ENCODE results near the gene NPHP4.

NPHP4 gene

DNA sequence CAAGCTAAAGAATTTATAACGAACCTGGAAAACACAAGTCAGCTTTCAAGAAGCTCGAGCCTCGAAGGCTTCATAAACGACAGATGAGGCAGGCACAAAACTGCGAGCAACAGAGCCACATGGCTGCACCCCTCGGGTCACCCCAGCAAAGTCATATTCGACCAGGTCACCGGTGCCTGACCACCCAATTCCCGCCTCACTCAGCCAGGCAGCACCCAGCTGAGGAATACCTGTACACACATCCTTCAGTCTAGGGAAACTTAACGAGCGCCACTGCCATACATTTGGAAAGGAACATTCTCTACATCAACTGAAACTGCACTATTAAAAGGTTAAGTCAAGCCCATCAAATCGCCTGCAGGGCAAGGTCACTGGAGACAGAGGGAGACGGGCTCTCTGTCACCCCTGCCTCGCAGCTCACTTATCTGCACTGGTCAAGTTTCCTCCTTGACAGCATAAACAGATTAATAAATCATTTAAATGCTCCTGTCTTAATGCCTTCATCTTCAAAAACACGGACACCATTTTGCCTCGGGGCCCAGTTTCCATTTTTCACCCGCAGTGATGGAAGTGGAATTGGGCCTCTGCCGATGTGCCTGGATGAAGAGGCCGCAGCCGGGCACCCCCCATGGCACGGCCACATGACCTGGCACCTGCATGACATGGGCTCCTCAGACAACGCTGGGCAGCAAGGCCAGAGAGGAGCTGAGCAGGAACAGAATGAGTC lies 20.6 kb downstream of the NPHP4 start:
- no peak for DNase-seq (ENCODE audit: low read depth in 2 of 2)

DNA sequence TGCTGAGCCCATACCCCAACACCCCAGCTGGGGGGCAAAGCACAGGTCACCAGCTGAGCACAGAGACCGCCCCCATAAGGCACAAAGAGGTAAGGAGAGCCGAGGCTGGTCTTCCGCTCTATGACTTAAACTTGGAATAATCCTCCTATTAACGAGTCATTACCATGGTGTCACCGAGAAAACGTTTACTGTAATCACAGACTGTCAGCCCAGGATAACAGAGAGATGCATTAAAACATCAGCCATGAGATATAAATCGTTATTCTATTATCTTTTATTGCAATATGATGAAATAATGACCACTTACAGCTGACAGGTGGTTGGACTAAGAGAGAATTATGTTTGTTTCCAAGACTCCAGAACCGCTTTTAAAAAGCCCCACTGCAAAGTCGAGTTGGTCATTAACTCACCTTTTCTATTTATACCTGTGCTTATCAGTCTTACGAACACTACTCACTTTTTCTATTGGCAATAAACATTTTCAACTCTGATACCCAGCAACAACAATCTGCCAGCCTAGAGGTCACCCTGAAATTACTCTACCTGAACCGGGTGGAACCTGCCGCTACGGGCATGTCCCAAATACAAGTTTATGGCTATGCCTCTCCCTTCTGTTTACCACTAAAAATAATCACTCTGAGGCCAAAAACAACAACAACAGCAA lies 21.5 kb downstream of the NPHP4 start:
- no peak for DNase-seq (ENCODE audit: low read depth in 2 of 2)

DNA sequence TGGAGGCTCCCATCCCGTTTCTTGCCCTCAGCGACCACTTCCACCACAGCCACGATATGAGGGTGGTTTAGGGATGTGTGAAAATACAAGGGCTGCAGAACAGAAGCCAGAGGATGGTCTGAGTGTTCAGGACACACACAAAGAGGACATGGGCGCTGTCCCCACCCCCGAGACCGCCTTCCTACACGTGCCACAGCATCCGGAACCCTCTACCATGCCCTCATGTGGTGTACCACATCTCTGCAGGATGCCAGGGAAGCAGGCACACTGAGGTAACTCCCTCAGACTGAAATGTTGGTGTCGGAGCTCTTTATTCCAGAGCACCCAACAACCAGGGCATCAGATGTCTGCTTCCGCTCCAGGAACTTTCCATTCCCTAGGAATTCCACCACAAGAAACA lies 23.1 kb downstream of the NPHP4 start:
- no peak for DNase-seq (ENCODE audit: low read depth in 2 of 2)

DNA sequence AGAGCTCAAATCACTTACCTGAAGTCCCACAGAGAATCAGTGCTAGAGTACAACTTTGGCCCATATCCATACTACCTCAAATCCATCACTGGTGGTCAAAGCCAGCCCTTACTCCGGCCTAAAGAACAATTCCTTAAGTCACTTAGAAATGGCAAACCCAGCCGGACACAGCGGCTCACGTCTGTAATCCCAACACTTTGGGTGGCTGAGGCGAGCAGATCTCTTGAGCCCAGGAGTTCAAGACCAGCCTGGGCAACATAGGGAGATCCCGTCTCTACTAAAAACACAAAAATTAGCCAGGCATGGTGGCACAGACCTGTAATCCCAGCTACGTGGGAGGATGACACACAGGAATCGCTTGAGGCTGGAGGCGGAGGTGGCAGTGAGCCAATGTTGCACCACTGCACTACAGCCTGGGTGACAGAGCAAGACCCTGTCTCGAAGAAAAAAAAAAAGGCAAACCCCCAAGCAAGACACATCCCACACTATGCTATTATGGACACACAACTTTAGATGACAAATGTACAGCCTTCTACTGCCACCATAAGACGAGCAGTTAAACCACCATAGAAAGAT lies 24.0 kb downstream of the NPHP4 start:
- no peak for DNase-seq (ENCODE audit: low read depth in 2 of 2)

DNA sequence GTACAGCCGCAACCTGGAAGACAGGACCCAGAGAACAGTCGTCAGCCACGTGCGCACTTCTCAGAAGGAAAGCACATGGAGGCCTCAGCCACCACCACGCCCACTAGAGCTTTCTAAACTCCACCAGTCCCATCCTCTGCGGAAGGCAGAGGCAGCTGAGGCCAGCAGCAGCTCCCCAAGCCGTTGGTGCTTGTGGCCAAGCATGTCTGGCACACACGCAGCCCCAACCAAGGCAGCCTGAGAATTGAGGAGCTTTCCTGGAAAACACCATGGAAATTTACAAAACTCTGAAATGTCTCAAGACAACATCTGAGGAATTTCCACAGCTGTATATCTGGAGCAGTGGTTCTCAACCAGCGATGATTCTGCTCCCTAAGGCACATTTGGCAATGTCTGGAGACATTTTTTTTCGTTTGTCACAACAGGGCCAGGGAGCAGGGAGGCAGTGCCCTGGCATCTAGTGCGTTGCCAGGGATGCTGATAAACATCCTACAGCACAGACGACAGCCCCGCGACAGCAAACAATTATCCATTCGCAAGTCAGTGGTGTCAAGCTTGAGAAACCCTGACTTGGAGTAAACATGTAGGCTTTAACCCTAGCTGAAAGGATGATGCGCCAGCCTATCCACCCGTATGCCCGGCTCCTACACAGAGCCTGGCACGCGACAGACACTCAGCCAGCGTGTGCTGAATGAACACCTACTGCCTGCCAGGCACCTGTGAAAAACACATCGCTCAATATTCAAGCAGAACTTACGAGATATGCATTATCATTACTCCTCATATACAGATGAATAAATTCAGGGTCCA lies 24.7 kb downstream of the NPHP4 start:
- no peak for DNase-seq (ENCODE audit: low read depth in 2 of 2)

DNA sequence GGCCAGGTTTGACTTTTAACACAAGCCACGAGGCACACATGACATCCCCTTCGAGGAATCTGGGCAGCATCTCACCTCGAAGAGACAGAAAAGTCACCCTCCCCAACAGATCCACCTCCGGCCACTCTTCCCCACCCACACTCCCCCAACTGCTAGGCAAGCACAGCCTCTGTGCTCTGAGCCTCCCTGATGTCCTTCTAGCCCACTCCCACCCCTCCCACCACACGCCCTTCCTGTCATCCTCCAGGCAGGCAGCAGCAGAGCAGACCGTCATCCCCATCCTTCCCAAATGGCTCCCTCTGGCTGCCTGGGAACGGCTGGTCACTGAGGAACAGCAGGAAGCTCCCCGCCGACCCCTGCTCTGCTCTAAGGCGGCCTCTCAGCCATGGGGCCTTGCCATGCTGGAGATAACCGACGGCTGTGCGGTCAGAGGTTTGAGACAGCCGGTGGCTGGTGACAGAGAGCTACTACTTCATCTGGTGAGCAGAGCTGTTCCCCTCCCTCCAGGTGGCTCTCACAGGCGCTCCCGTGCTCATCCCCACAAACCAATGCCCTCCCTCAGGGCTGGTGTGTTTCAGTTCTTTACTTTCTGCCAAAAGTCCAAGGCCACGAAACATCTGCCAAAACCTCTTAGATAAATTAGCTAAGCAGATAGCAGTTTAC lies 25.6 kb downstream of the NPHP4 start:
- no peak for DNase-seq (ENCODE audit: low read depth in 2 of 2)

DNA sequence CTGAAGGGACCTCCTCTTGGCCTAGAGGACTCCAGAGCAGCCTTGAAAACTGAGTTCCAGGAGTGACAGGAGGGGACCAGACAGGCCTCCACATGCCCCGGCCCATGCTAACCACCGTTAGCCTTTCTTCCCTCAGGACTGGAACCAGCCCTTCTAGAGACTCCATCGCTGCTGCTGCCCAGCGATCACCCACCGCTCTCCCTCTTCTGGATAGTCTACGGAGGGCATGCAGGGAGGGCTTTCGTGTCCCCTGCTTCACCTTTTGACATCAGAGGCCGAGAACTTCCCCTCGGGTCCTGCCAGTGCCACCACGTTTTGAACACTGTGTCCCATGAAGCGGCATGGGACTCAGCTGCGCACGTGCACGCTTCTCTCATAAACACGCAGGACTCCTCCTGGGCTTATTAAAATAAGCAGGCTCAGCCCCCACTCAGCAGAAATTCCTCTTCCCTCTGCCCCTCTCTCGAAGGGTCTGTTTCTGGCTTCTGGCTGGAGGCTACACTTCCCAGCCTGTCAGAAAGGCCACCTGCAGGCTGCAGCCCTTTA lies 26.6 kb downstream of the NPHP4 start:
- DNase-seq (ENCODE audit: low read depth in 2 of 2): no peak

DNA sequence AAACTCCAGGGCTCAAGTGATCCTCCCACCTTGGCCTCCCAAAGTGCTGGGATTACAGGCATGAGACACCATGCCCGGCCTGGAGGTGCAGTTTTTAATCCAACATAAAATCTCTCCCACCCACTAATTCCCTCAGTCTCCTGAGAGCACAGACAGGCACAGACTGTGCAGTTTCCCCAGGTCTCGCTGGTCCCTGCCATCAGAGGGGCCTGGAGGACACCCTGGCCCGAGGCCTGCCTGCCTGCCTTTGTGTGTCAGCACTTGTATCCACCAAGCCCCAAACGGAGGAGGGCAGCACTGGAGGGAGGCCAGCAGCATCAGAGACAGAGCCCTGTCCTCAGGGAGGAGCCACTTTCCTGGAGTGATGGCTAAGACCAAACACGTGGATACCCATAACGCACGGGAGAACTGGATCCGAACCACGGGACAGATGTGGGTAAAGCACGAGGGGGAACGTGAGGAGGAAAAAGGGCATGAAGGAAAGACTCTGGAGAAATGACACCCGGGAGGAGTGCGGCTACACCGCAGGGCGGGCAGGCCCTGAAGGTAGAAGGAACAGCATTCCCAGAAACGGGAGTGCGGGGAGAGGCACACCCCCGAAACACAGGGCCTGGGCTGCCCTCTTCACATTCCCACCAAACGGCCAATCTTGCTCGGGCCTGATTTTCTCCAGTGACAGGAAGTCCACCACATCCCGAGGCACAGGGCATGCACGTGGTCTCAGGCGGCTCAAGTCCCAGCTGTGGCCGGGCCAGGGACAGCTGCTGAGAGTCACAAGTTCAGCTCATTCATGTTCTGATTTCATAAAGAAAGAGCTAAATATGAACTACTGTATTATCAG lies 29.7 kb downstream of the NPHP4 start:
- DNase-seq (ENCODE audit: low read depth in 2 of 2): no peak

DNA sequence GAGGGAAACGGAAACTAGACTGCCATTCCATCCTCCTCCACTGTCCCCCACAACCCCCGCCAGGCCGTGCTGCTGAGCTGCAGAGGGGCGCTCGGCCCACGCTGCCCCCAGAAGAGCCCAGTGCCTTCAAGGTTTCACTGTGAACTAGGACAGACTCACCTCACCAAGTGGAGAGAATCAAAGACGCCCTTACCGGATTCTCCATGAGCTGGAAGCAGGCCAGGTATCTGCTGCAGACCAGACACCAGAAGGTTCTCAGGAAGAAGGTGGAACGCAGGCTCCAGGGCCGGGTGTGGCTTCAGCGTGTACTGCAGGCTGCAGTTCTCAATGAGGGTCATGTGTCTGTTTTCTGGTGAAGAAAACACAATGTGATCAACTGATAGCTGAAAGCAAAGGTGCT lies 30.6 kb downstream of the NPHP4 start:
- no peak for DNase-seq (ENCODE audit: low read depth in 2 of 2)

DNA sequence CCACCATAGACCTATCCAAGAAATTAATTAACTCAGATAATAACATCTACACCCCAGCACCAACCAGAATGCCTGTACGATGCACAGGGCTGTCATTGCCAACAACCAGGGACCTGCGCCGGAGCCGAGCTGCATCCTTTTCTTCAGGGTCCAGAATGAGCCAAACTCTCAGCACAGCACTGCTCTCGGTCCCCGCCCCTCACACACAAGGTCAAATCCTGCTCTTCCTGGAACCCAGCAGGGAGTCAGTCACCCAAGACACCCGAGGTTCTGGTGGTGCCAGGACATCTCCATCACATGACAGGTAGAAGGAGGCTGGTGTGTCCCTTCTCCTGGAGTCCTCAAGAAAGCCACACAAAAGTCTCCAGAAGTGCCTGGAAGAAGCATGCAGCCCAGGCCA lies 31.9 kb downstream of the NPHP4 start:
- no peak for DNase-seq (ENCODE audit: low read depth in 2 of 2)

DNA sequence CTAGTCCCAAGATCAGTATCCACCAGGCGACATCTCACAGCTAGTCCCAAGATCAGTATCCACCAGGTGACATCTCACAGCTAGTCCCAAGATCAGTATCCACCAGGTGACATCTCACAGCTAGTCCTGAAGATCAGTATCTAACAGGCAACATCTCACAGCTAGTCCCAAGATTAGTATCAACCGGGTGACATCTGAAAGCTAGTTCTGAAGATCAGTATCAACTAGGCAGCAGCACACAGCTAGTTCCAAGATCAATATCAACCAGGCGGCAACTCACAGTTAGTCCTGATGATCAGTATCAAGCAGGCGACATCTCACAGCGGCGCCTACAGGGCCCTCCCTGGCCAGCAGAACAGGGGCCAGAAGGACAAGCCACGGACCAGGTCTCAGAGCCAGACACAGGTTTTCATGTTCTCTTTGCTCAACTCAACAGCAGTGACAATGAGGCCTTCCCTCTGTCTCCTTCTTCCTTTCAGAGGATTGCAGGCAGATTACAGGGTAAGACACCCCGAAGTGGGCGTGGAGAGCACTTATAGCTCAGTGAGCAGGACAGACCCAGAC lies 32.5 kb downstream of the NPHP4 start:
- no peak for DNase-seq (ENCODE audit: low read depth in 2 of 2)

DNA sequence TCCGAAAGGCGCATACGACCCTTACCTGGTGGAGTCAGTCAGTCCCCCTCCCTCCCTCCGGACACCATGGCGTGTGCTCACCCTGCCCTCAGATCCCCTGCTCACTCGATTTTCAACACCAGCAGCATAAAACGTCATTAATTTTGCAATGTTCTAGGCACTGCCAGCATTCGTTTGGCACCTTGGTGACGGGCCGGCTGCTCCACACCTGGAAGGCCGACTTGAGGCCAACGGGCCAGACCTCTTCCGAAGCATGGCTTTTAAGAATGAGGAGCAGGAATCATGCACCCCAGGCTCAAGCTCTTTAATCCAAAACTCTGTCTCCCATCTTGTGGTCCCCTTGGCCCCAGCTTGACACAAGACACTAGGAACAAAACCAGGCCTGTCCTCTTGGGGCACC lies 33.1 kb downstream of the NPHP4 start:
- DNase-seq (ENCODE audit: low read depth in 2 of 2): no peak

DNA sequence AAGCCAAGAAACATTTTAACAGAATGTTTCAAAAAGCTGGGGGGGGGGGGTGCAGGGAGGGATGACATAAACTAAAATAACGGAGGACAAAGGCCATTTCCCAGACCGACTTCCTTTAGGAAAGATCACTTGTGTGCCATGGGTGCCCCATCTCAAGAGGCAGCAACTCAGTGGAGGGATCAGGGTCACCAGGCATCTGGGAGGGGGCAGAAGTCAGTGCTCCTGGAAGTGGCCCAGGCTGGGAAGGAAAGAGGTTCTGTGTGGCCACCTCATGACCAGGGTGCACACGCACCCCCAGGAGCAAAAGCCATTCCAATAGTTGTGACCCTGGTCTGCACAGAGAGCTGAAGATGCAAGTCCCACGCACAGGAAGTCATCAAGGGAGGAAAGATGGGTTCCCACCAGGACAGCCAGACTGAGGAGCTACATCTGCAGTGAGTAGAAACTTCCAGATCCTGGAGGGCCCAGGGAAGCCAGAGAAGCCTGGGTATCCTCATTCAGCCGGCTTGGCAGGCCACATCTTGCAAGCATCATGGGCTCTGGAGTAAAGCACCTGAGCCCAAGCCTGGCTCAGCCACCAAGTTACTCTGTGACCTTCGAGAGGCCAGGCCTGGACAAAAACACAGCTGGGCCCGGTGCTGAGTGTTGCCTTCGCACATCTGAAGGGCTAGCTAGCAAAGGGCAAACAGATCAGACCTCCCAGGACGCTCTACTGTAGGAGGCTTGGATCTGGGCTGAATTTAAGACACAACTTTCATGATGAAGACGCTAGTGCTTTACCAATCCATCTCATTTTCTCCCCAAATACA lies 36.0 kb downstream of the NPHP4 start:
- no peak for DNase-seq (ENCODE audit: low read depth in 2 of 2)

DNA sequence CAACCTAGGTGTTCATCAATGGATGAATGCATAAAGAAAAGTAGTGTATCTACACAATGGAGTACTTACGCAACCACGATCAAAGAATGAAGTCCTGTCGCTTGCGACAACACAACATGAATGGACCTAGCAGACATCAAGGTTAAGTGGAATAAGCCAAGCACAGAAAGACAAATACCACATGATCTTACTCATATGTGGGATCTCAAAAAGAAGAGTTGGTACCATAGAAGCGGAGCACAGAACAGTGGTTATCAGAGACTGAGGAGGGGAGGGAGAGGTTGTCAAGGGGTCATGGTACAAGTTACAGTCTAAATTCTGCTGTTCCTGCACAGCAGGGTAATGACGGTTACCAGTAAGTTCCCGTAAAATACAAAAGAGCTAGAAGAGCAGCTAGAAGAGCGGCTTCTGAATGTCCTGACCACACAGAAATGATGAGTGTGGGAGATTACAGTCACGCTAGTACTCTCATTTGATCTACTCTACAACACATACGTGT lies 36.7 kb downstream of the NPHP4 start:
- DNase-seq (ENCODE audit: low read depth in 2 of 2): no peak

DNA sequence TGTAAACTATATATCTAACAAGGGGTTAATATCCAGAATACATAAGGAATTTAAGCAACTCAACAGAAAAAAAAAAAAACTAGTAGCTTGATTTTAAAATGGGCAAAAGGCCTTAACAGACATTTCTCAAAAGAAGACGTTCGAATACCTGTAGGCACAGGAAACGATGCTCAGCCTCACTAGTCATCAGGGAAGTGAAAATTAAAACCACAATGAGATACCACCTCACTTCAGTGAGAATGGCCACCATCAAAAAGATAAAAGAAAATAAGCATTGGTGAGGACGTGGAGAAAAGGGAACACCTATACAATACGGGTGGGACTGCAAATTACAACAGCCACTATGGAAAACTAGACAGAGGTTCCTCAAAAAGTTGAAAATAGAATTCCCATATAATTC lies 37.3 kb downstream of the NPHP4 start:
- no peak for DNase-seq (ENCODE audit: low read depth in 2 of 2)

DNA sequence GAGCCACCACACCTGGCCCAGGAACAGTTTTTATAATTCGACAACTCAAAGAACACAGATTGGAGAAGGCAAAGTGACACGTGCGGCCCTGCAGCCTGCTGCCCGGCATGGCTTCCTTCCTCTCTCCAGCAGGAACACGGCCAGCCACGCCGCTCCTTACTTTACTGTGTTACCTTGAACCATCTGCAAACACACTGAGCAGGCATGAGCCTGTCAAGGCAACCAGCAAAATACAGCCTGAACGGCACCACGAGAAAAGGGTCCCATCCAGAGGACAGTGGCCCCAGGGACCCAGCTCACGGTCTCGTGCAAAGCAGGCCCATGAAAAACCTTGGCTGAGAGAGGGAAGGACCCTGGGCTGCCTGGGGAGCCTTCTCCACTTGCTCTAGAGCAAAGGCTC lies 38.8 kb downstream of the NPHP4 start:
- no peak for DNase-seq (ENCODE audit: low read depth in 2 of 2)

DNA sequence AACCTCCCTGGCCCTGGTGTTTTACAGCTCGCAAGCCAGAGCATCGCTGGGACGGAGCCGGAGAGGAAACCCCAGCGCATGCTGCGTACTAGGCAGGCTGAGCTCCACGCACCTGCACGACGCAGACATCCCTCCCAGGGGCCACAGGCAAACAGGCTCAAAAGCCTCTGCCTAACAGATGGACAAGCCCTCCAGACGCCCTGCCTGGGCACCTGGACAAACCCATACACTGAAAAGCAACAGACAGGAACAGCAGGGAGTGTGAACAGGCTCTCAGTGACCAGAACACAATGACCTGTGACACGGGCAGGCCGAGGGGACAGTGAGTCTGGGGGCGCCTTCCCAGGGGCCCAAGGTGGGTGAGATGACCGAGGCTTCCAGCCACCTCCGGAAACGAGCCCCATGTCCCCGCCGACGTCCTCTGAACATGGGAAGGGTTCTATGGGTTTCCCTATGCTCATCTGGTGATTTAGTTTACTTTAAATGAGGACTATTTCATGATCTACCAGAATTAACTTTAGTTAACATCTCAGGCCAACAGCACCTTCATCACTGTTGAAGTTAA lies 40.3 kb downstream of the NPHP4 start:
- DNase-seq (ENCODE audit: low read depth in 2 of 2): no peak

DNA sequence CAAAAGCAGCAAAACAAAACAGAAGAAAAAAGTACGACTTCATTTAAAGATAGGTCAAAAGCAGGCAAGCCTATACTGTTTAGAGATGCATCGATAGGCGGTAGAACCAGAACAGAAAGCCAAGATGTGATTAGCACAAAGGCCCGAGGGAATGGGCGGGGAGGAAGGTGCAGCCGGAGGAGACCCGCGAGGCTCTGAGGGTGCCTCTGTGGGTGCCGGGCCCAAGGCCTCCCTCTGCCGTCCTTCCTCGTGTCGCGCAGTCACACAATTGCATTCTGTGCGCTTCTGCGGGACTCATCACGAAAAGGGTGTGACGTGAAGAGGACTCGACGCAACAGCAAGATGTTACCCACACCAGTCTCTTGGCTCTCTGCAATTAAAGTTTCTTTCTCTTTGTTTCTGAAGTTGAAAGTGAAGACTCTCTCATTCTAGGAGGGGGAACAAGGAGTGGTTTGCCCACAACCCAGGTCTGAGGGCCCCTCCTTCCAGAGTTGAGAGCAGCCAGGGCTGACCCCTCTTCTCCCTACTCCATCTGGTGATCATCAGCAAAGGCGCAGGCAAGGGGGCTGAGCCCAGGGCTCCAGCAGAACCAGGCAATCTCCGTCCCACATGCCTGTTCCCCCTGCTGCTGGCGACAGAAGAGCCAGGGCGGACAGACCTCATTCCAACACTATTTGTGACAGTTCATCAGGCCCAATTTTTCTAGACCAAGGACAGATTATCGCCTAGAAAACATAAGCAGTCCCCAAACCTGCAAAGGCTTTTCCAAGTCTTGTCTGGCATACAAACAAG lies 41.0 kb downstream of the NPHP4 start:
- DNase-seq (ENCODE audit: low read depth in 2 of 2): no peak
